GM20000 (cell line): ENCODE data around the gene MAD1L1.

Source experiments
- DNase-seq: peaks from one replicate; pipeline ENCODE4 v3.0.0; 2012; ENCODE audit warnings: low spot score
- CTCF ChIP-seq: IDR thresholded peaks from 2 replicates; pipeline ENCODE4 v1.5.1; 2012; ENCODE audit warnings: mild to moderate bottlenecking, control low read depth; ENCODE audit errors: extremely low read depth, missing control alignments

The MAD1L1 gene

GRCh38 chr7:2087744-2088143, 145.0 kb downstream of the MAD1L1 start:
- peak; percentile 60 for DNase-seq
- no peak for TF ChIP-seq CTCF

- no peak for TF ChIP-seq CTCF
Measured at GRCh38 chr7:2086229-2086628, 146.5 kb downstream of the MAD1L1 start.

GRCh38 chr7:2085804-2086203, 146.9 kb downstream of the MAD1L1 start:
- DNase-seq: no peak
- no peak for TF ChIP-seq CTCF

More at GRCh38 chr7:2086229-2086628, 146.5 kb downstream of the MAD1L1 start:
- DNase-seq: no peak

- no peak for DNase-seq
- no peak for TF ChIP-seq CTCF
Measured at GRCh38 chr7:2084781-2085505, 147.8 kb downstream of the MAD1L1 start.

GRCh38 chr7:2084331-2084730, 148.4 kb downstream of the MAD1L1 start:
- no peak for TF ChIP-seq CTCF
- no peak for DNase-seq

- no peak for TF ChIP-seq CTCF
- no peak for DNase-seq
Measured at GRCh38 chr7:2083362-2083761, 149.4 kb downstream of the MAD1L1 start.

GRCh38 chr7:2082139-2082998, 150.4 kb downstream of the MAD1L1 start:
- no peak for TF ChIP-seq CTCF
- DNase-seq: no peak
